Smooth muscle cell (in vitro differentiated cells): ENCODE results near the gene STN1. TPM values are rescaled to one million over a fixed set of nuclear protein-coding genes. Genes with fewer than 3 reads are reported as not detected.

Source experiments
- DNase-seq: peaks from one replicate; lab custom pipeline; 2025; ENCODE audit not compliant: unreplicated experiment; lab: John Stamatoyannopoulos, UW
- H2AFZ ChIP-seq: fragments of 200-600 bp; sonication (generic); 2 replicates; pipeline ENCODE4 v1.6.0; 2016; ENCODE audit warnings: antibody characterized with exemption, low read depth, mild to moderate bottlenecking
- H3F3A ChIP-seq: fragments of 200-600 bp; sonication (generic); 2 replicates; pipeline ENCODE4 v1.6.0; 2017; ENCODE audit warnings: antibody characterized with exemption, low read depth
- H3K27ac ChIP-seq: fragments of 200-600 bp; sonication (generic); 2 replicates; pipeline ENCODE4 v1.5.1; 2016; ENCODE audit warnings: low read depth, mild to moderate bottlenecking
- H3K27me3 ChIP-seq: fragments of 200-600 bp; sonication (generic); 2 replicates; pipeline ENCODE4 v1.6.1; 2016; ENCODE audit warnings: low read depth, mild to moderate bottlenecking
- H3K36me3 ChIP-seq: fragments of 200-600 bp; sonication (generic); 2 replicates; pipeline ENCODE4 v1.5.1; 2016; ENCODE audit warnings: low read depth
- H3K4me1 ChIP-seq: fragments of 200-600 bp; sonication (generic); 2 replicates; pipeline ENCODE4 v1.5.1; 2016; ENCODE audit warnings: low read depth
- H3K4me2 ChIP-seq: fragments of 200-600 bp; sonication (generic); 2 replicates; pipeline ENCODE4 v1.6.0; 2016; ENCODE audit warnings: mild to moderate bottlenecking
- H3K4me3 ChIP-seq: fragments of 200-600 bp; sonication (generic); 2 replicates; pipeline ENCODE4 v1.5.1; 2016; ENCODE audit warnings: mild to moderate bottlenecking
- H3K79me2 ChIP-seq: fragments of 200-600 bp; sonication (generic); 2 replicates; pipeline ENCODE4 v1.6.0; 2016; ENCODE audit warnings: low read depth, mild to moderate bottlenecking
- H3K9ac ChIP-seq: fragments of 200-600 bp; sonication (generic); 2 replicates; pipeline ENCODE4 v1.6.0; 2016; ENCODE audit warnings: low read depth
- H3K9me3 ChIP-seq: fragments of 200-600 bp; sonication (generic); replicated peaks from 2 replicates; pipeline ENCODE4 v1.5.1; 2016; ENCODE audit warnings: low read depth
- H4K20me1 ChIP-seq: fragments of 200-600 bp; sonication (generic); 2 replicates; pipeline ENCODE4 v1.6.0; 2016; ENCODE audit warnings: low read depth
- CTCF ChIP-seq: fragments of 200-600 bp; sonication (generic); IDR thresholded peaks from 2 replicates; pipeline ENCODE4 v1.5.1; 2017; ENCODE audit warnings: borderline replicate concordance, mild to moderate bottlenecking, antibody characterized with exemption; ENCODE audit not compliant: insufficient read depth, poor library complexity, severe bottlenecking
- WGBS: methylation state at CpG from one replicate; pipeline ENCODE4 v1.1.7; 2016; ENCODE audit warnings: low lambda C conversion rate; 5-methylcytosine and 5-hydroxymethylcytosine counted together
- polyA plus RNA-seq: library from polyadenylated mRNA; unstranded; fragments of >200 nt; fragmentation: Nextera tagmentation; extraction: Ambion mirVana; gene quantifications from 2 replicates; pipeline ENCODE4 v1.2.1, GENCODE V29; 2016
- total RNA-seq: library from RNA; depleted of rRNA; stranded (reverse); fragments of >200 nt; gene quantifications from 2 replicates; pipeline ENCODE4 v1.2.3, GENCODE V29; 2014

Gene STN1
- total and polyA plus RNA-seq, 2 experiments from 2014 or later = 34.9 to 38.6 TPM

GRCh38 chr10:103941801-103942200, 23.8 kb upstream of the STN1 start:
- no peak overlapping the region for H2AFZ ChIP-seq
- no peak overlapping the region for H3K4me2 ChIP-seq
- H3K36me3 ChIP-seq = no peaks in the 10 kb centered on the region
- WGBS = 77% methylated on average over 2 of the region's 2 CpGs
- H3K4me1 ChIP-seq = no peaks in the 10 kb centered on the region
- no peak for DNase-seq
- no peaks in the 10 kb centered on the region for H3K79me2 ChIP-seq
- peak overlapping the region; percentile 59 for H3K27ac ChIP-seq
- H3K9ac ChIP-seq = no peak overlapping the region
- no peaks in the 10 kb centered on the region for H3K27me3 ChIP-seq
- no peaks in the 10 kb centered on the region for H3K9me3 ChIP-seq
- H3F3A ChIP-seq = no peaks in the 10 kb centered on the region
- H4K20me1 ChIP-seq = no peaks in the 10 kb centered on the region
- TF ChIP-seq CTCF = no peak
- H3K4me3 ChIP-seq = no peak overlapping the region

GRCh38 chr10:103939522-103939921, 21.5 kb upstream of the STN1 start:
- no peaks in the 10 kb centered on the region for H4K20me1 ChIP-seq
- H3K36me3 ChIP-seq = no peaks in the 10 kb centered on the region
- H3K27me3 ChIP-seq = no peaks in the 10 kb centered on the region
- no peak for TF ChIP-seq CTCF
- no peaks in the 10 kb centered on the region for H3K9me3 ChIP-seq
- H3K79me2 ChIP-seq = no peaks in the 10 kb centered on the region
- no peaks in the 10 kb centered on the region for H3F3A ChIP-seq
- no peaks in the 10 kb centered on the region for H3K4me1 ChIP-seq
- no peak overlapping the region for H3K4me2 ChIP-seq
- no peak for DNase-seq
- H2AFZ ChIP-seq = no peak overlapping the region
- no peak overlapping the region for H3K9ac ChIP-seq
- H3K4me3 ChIP-seq = no peak overlapping the region
- no peak overlapping the region for H3K27ac ChIP-seq

GRCh38 chr10:103936022-103936421, 18.0 kb upstream of the STN1 start:
- Histone ChIP-seq H4K20me1 (no peaks in the 10 kb centered on the region), H3K79me2 (no peaks in the 10 kb centered on the region), H3K27me3 (no peaks in the 10 kb centered on the region), H3F3A (no peaks in the 10 kb centered on the region), H3K9me3 (no peaks in the 10 kb centered on the region), H3K36me3 (no peaks in the 10 kb centered on the region), H3K4me2 (no peak overlapping the region), H3K9ac (no peak overlapping the region), H3K27ac (no peak overlapping the region), H3K4me3 (no peak overlapping the region), H3K4me1 (no peaks in the 10 kb centered on the region), H2AFZ (no peak overlapping the region)
- WGBS = 93% methylated on average over 6 of the region's 6 CpGs
- DNase-seq = no peak
- TF ChIP-seq CTCF = no peak

GRCh38 chr10:103934308-103934707, 16.3 kb upstream of the STN1 start:
- Histone ChIP-seq H3K27me3 (no peaks in the 10 kb centered on the region), H4K20me1 (no peaks in the 10 kb centered on the region), H3K27ac (no peak overlapping the region), H3K4me2 (no peak overlapping the region), H3K79me2 (no peaks in the 10 kb centered on the region), H2AFZ (no peak overlapping the region), H3K9me3 (no peaks in the 10 kb centered on the region), H3F3A (no peaks in the 10 kb centered on the region), H3K4me1 (no peaks in the 10 kb centered on the region), H3K9ac (no peak overlapping the region), H3K4me3 (no peak overlapping the region), H3K36me3 (no peaks in the 10 kb centered on the region)
- WGBS = 95% methylated on average over 6 of the region's 6 CpGs
- no peak for TF ChIP-seq CTCF
- no peak for DNase-seq
